ENCODE data around the gene ZNF431.
"Not testable (repeated sequence)": the region's sequence is repeated elsewhere in the genome, so short reads cannot be mapped to it uniquely, and the experiment has no call there.

The ZNF431 gene

GRCh38 chr19:21128901-21129698 is 12.7 kb upstream of the ZNF431 start:
- TF ChIP-seq CTCF (IDR thresholded peaks at IDR 0.05; ENCODE audit: extremely low read depth, insufficient read depth, missing control alignments) = no peak
- DNase-seq (ENCODE audit: low spot score) = no peak
- in situ Hi-C loops (cut with MboI; ENCODE audit: low pct_unique_long_range_greater_than_20kb, low sequenced_read_pairs, unreplicated experiment) = no loop called here

GRCh38 chr19:21130097-21130775 is 11.6 kb upstream of the ZNF431 start:
- in situ Hi-C loops (cut with MboI; ENCODE audit: low pct_unique_long_range_greater_than_20kb, low sequenced_read_pairs, unreplicated experiment) = no loop called here
- DNase-seq (ENCODE audit: low spot score) = no peak
- TF ChIP-seq CTCF (IDR thresholded peaks at IDR 0.05; ENCODE audit: extremely low read depth, insufficient read depth, missing control alignments) = no peak

GRCh38 chr19:21133633-21134032 is 8.2 kb upstream of the ZNF431 start:
- DNase-seq (ENCODE audit: low spot score) = no peak
- in situ Hi-C loops (cut with MboI; ENCODE audit: low pct_unique_long_range_greater_than_20kb, low sequenced_read_pairs, unreplicated experiment) = no loop called here
- TF ChIP-seq CTCF (IDR thresholded peaks at IDR 0.05; ENCODE audit: extremely low read depth, insufficient read depth, missing control alignments) = no peak

- DNase-seq (ENCODE audit: low spot score) = no peak
- no peak for TF ChIP-seq CTCF (IDR thresholded peaks at IDR 0.05; ENCODE audit: extremely low read depth, insufficient read depth, missing control alignments)
- in situ Hi-C loops (cut with MboI; ENCODE audit: low pct_unique_long_range_greater_than_20kb, low sequenced_read_pairs, unreplicated experiment) = no loop called here
Observed at GRCh38 chr19:21134934-21135366, 6.9 kb upstream of the ZNF431 start.

- no peak for TF ChIP-seq CTCF (IDR thresholded peaks at IDR 0.05; ENCODE audit: extremely low read depth, insufficient read depth, missing control alignments)
- in situ Hi-C loops (cut with MboI; ENCODE audit: low pct_unique_long_range_greater_than_20kb, low sequenced_read_pairs, unreplicated experiment) = no loop called here
- no peak for DNase-seq (ENCODE audit: low spot score)
Observed at GRCh38 chr19:21135433-21135832, 6.4 kb upstream of the ZNF431 start.

- no peak for TF ChIP-seq CTCF (IDR thresholded peaks at IDR 0.05; ENCODE audit: extremely low read depth, insufficient read depth, missing control alignments)
- no peak for DNase-seq (ENCODE audit: low spot score)
- in situ Hi-C loops (cut with MboI; ENCODE audit: low pct_unique_long_range_greater_than_20kb, low sequenced_read_pairs, unreplicated experiment) = no loop called here
Observed at GRCh38 chr19:21138130-21138529, 3.7 kb upstream of the ZNF431 start.

GRCh38 chr19:21141006-21141405 is 834 bp upstream of the ZNF431 start:
- DNase-seq (ENCODE audit: low spot score); in situ Hi-C loops (cut with MboI; ENCODE audit: low pct_unique_long_range_greater_than_20kb, low sequenced_read_pairs, unreplicated experiment): not testable (repeated sequence)
